Fibroblast of villous mesenchyme (primary cell): ENCODE results near the gene HSPA9. TPM values are rescaled to one million over a fixed set of nuclear protein-coding genes. Genes with fewer than 3 reads are reported as not detected.

Experiments used
- DNase-seq: peaks from one replicate; pipeline ENCODE4 v3.0.0-alpha.2; 2010; ENCODE audit warnings: low read depth
- H3K4me3 ChIP-seq: 2 replicates; pipeline ENCODE4 v1.5.1; 2011; ENCODE audit warnings: low read depth, mild to moderate bottlenecking, low read length
- total RNA-seq: library from RNA; depleted of rRNA; stranded (reverse); fragments of >200 nt; gene quantifications from 2 replicates; pipeline ENCODE4 v1.2.3, GENCODE V29; 2012
- TF ChIP-seq, protein P1 (sequence below): IDR thresholded peaks from 2 replicates; pipeline ENCODE4 v1.5.1; 2012; ENCODE audit warnings: low read depth, mild to moderate bottlenecking, low read length; ENCODE audit not compliant: insufficient read depth

Gene HSPA9
- total RNA-seq, 1 donor = 336 TPM

DNA sequence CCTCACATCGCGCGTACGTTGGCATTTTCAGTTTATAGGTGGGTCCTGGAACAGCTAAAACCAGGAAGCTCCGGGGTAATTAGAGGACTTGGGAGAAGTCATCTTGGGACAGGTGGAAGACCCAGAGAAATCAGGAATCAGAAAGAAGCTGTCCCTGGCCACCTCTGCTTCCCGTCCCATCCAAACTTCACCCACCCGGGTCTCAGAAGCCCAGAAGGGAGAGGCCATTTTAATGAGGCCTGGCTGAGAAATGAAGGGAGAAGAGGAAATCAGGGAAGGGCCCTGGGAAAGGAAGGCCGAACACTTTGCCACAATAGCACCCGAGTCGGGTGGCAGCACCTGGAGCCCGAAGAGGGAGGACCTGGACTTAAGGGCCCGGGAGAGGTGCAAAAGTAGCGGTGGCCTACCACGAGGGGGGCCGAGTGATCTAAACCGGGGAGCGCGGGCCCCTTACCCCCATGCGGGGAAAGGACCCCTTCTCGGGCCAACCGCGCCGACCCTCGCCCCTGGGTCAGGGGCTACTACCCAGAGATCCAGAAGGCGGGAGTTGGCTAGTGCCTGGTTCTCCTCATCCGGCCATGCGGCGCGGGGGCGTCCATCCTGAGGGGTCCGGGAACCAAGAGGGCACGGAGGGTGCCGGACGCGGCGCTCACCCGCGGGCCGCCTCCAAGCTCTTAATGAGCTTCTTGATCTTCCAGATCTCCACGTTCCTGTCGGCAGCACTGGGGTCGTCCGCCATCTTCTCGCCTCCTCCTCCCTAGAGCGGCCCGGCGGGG, 32.8 kb downstream of the HSPA9 start:
- TF ChIP-seq, protein P1, sequence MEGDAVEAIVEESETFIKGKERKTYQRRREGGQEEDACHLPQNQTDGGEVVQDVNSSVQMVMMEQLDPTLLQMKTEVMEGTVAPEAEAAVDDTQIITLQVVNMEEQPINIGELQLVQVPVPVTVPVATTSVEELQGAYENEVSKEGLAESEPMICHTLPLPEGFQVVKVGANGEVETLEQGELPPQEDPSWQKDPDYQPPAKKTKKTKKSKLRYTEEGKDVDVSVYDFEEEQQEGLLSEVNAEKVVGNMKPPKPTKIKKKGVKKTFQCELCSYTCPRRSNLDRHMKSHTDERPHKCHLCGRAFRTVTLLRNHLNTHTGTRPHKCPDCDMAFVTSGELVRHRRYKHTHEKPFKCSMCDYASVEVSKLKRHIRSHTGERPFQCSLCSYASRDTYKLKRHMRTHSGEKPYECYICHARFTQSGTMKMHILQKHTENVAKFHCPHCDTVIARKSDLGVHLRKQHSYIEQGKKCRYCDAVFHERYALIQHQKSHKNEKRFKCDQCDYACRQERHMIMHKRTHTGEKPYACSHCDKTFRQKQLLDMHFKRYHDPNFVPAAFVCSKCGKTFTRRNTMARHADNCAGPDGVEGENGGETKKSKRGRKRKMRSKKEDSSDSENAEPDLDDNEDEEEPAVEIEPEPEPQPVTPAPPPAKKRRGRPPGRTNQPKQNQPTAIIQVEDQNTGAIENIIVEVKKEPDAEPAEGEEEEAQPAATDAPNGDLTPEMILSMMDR = no peak
- peak overlapping the region; percentile 98 for H3K4me3 ChIP-seq
- peak; percentile 47 for DNase-seq

- H3K4me3 ChIP-seq = peak overlapping the region; percentile 98
- TF ChIP-seq, protein P1 = no peak
- peak; percentile 29 for DNase-seq
Measured at GRCh38 chr5:138541511-138542179, 33.6 kb downstream of the HSPA9 start.

DNA sequence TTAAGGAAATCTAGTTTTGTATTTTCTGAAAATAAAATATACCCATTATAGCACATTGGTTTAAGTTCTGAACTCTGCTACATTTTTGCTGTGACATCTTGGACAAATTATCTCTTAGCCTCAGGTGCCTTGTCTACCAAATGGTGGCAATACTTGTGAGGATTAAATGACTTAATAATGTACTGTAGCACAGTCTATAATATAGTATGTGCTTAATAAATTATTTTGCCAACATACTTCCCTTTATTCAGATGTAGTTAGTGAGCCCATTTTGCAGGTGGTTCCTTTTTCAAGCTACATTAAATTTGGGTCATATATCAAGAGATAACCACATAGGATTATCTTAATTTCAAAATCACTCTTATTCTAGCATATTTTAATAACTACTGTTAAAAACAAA, 35.4 kb downstream of the HSPA9 start:
- TF ChIP-seq, protein P1 = no peak
- DNase-seq = no peak
- H3K4me3 ChIP-seq = no peak overlapping the region

DNA sequence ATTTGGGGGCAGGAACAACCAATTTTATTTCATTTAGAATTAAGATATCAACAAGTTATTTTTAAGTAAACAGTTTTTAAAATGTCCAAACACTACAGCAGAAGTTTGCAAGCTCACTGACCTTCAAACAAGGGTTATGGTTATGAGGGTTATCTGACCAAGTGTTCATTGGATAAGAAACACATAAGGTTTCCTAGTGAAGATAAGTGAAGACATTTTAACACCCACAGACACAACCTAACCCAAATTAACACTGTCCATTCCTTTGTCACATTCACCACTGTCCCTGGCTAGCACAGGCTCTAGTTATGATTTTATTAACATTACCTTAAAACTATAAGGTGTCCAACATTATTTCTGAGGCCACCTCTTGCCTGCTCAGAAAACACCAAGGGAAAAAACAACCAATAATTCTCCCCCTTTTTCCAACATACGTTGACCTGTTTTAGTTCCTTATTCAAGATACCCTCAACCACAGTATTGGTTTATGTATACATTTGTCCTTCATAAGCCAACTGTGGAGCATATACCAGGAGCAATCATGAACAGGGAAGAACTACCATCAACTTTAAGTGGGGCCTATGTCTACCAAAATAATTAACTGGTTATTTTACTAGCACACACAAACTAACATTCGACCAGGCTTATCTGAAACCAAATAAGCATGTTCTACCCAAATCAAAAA, 36.1 kb downstream of the HSPA9 start:
- TF ChIP-seq, protein P1 = no peak
- DNase-seq = no peak
- no peak overlapping the region for H3K4me3 ChIP-seq

DNA sequence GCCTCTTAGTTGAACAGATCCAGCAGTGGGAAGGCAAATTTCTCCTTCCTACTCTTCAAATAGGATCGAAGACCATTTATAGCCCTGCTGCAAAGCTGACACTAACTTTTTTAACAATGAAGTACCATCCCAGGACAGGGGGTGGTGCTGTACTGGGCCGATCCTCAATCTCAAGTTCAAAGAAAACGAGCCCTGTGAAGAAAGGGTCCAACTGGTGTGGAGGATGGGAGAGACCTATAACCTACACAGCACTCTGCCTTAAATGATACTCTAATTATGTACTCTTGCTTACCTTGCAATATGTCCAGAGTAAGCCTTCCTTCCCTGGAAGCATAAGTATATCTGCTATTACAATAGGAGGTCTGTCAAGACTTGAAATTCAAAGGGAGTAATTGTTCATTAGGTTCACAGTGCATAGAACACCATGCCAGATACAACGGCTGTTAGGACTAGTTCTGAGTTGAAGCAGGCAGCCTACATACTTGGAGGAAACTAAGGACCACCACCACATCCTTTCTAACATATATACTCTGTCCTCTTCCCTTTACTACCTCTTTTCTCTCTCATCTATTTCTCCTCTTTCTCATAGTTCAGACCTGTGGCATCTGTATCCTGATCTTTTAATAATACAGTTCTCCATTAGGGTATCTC, 38.4 kb downstream of the HSPA9 start:
- DNase-seq = peak; percentile 18
- H3K4me3 ChIP-seq = no peak overlapping the region
- TF ChIP-seq, protein P1 = peak; percentile 48

- no peak for DNase-seq
- TF ChIP-seq, protein P1 = no peak
- no peak overlapping the region for H3K4me3 ChIP-seq
Measured at GRCh38 chr5:138536215-138536614, 39.0 kb downstream of the HSPA9 start.
